Measurements from ENCODE around the gene DBNL.

DBNL gene

GRCh38 chr7:44078521-44078920 lies 34.0 kb downstream of the DBNL start:
- DNase-seq: no peak

- no peak for DNase-seq
Measured at GRCh38 chr7:44079331-44080021, 35.0 kb downstream of the DBNL start.

GRCh38 chr7:44080118-44080517 lies 35.6 kb downstream of the DBNL start:
- no peak for DNase-seq

DNA sequence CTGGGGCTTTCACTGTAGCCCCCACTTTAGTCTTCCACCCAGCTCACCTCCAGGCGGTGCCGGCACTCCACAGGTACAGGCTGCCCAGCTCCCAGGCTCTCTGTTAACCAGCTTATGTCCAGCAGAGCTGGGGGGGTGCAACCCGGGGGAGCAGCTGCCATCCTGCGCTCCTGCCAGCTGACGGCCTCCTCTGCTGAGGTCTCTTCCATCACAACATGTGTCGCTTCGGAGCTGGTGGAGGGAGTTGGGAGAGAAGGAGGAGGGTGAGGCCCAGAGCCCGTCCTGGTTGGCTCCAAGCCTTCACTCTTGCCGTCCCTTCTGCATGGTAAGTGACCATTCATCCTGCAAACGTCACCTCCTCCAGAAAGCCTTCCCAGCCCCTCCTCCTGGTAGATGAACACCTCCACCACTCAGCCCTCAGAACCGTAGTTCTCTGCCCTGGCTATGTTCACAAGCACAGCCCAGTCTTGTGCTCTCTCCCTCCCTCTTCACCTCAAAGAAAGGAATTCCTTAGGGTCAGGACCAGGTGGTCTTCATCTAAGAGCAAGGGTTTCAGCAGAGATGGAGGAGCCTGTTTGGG lies 36.3 kb downstream of the DBNL start:
- no peak for DNase-seq

DNA sequence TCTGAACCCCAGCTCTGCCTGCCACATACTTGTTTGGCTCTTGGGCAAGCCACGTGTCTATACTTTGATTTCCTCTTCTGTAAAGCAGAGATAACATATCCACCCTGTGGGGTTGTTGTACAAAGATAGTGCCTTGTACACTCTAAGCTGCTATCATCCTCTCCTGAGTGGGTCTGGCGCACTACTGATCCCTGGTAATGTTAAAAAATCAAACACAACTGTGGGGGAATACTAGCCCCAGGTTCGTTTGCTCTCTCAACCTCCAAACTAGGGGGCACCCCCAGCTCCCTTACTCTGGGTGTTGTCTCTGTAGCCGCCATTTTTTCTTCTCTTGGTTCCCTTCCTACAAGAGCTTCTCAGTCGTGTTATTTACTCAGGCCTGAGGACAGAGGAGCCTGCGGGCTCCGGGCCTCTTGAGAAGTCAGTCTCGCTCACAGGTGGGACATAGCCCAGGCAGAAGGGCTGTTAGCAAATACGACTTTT lies 36.8 kb downstream of the DBNL start:
- DNase-seq: no peak

- DNase-seq: peak; percentile 100
Measured at GRCh38 chr7:44082541-44083207, 38.2 kb downstream of the DBNL start.

DNA sequence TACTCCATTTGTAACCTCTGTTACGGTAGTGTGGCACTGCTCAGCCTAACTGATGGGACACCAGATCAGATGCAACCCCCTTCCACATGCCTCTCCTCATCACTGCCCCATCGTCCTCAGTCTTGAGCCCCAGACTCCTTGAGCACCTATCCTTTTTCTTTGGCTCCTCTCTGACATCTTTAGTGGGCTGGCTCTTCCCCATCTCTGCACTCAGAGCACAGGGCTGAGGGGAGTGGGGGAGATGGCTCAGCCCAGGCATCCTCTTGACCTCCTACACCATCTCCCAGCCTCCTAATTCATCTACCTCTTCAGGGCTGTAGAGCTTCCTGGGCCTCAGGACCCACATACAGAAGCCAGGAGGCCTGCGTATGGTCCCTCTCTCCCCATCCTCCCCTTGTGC lies 39.3 kb downstream of the DBNL start:
- DNase-seq: no peak

GRCh38 chr7:44084701-44085100 lies 40.2 kb downstream of the DBNL start:
- no peak for DNase-seq

DNA sequence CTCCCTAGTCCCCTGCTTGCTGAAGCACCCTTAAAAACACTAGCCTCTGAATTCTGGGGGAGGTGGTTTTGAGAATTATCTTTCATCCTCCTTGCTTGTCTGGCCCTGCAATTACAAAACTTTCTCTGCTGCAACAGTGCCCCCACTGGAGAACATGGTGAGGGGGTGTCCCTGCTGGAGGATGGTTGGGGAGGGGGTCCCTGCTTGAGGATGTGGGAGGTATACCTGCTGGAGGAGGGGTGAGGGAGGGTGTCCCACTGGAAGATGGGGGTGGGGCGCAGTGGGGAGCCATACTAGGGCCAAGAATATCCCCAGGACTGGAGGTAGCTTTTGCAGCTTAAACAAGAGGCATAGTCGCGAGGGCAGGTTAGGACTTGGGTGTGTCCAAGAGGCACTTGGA lies 41.0 kb downstream of the DBNL start:
- no peak for DNase-seq

GRCh38 chr7:44086627-44087026 lies 42.1 kb downstream of the DBNL start:
- no peak for DNase-seq

GRCh38 chr7:44087911-44088838 lies 43.7 kb downstream of the DBNL start:
- no peak for DNase-seq

DNA sequence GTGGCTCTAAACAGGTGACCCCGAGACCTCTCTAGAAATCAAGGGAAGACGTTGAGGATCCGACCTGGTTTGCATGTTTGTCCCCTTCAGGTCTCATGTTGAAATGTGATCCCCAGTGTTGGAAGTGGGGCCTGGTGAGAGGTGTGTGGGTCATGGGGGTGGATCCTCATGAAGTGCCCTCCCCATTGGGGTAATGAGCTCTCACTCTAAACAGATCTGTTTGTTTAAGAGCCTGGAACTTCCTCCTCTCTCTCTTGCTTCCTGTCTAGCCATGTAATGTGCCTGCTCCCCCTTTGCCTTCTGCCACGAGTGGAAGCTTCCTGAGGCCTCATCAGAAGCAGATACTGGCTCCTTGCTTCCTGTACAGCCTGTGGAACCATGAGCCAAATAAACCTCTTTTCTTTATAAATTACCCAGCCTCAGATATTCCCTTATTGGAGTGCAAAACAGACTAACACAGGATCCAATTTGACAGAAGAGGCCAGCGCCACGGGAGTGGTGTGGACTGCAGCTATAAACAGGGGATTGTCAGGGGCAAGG lies 48.7 kb downstream of the DBNL start:
- no peak for DNase-seq

GRCh38 chr7:44094365-44094764 lies 49.9 kb downstream of the DBNL start:
- DNase-seq: no peak

GRCh38 chr7:44094883-44095592 lies 50.5 kb downstream of the DBNL start:
- DNase-seq: no peak

DNA sequence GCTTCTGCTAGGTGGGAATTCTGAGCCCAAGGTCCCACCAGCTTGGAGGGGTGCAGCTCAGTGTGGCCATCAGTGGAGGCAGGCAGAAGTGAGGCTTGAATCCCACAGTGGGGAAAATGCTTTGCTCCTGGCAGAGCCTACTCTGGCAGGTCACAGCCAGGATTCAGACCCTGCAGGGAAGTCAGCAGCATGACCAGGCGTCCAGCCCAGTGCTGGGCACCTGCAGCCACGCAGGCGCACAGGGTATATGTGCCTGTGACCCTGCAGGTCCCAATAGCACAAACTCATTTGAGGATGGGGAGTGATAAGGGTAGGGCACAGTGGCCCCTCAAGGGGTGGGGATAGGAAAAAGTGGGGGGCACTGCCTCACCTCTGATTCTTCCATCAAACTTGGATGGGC lies 51.3 kb downstream of the DBNL start:
- no peak for DNase-seq

DNA sequence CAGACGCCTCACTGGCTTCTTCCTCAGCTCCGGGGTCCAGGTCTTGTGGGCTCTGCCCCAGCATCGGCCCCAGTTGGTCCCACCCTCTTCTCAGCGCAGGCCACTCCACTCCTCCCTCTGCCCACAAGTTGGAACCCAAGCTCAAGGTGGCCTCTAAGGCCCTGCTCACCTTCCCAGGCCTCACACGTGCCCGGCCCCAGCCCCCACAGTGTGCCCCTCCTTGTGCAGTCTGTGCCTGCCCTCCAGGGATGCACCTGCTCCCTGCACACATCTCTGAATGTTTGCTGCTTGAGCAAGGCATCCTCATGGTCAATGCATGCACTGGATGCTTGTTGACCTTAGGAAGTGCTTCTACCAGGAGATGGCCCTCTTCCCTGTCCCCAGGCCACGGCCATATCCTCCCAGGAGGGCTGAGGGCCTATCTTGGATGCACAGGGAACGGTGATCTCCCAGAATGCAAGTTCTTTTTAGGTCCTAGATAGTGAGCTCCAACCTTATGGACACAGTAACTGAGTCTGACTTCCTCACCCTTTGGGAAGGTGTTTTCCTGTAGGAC lies 51.9 kb downstream of the DBNL start:
- DNase-seq: no peak

DNA sequence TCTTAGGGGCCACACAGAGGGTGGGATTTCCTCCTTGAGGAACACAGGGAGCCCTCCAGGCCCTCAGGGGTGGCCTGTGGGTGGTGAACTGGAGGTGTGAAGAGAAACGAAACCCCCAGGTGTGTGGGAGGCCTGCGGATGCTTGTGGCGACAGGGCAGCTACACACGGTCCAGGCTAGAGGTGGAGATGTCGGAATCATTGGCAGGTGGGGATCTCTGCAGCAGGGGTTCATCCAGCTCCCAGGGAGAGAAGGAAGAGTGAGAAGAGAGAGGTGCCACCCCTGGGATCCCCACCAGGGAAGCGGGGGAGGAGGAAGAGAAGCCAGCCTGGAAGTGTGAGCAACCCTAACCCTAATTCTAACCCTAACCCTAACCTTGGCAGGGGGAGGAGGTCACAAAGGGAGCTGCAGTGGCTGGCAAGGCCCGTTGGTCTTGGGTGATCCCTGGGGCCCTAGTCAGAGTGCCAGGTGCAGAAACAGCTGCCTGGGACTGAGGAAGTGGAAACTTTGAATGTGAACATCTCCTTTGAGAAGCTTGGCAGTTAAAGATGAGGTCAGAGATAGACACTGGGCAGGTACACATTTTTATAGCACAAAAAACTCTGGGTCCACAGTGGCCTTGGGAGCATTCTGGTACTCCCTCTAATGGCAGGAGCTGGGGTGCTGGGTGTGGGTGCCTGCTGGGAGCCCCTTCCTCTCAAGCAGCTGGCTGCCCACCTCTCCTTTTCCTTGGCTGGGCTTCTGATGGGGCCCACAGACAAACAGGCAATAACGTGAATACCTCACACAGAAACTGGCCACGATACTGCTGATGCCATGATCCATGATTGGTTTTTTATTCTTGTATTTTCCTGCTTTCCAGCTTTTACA lies 52.8 kb downstream of the DBNL start:
- DNase-seq: peak; percentile 43

DNA sequence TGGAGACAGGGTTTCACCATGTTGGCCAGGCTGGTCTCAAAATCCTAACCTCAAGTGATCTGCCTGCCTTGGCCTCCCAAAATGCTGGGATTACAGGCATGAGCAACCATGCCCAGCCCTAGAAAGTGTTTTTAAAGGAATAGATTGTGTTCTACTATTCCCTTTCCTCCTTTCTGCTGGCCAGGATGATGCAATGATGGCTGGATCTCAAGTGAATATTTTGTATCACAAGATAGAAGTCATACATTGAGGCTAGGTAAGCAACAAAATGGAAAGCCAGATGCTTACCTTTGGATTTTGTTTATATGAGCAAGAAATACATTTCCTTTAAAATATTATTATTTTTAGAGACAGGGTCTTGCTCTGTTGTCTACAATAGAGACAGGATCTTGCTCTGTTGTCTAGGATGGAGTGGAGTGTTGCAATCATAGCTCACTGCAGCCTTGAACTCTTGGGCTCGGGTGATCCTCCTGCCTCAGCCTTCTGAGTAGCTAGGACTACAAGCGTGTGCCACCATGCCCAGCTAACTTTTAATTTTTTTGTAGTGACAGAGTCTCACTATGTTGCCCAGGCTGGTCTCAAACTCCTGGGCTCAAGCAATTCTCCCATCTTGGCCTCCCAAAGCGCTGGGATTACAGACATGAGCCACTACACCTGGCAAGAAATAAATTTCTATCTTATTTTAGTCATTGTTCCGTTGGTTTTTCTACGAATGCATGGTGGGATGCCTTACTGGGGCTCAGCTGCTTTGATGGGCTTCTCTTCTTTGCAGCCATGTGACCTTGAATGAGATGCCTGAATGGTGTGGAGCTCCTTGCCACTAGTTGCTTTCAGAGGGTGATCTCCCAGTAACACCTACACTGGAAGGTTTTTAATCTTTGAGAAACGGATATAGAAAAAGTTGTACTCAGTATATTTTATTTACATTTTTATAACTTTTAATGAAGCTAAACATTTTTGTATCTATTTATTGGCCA lies 53.9 kb downstream of the DBNL start:
- no peak for DNase-seq

DNA sequence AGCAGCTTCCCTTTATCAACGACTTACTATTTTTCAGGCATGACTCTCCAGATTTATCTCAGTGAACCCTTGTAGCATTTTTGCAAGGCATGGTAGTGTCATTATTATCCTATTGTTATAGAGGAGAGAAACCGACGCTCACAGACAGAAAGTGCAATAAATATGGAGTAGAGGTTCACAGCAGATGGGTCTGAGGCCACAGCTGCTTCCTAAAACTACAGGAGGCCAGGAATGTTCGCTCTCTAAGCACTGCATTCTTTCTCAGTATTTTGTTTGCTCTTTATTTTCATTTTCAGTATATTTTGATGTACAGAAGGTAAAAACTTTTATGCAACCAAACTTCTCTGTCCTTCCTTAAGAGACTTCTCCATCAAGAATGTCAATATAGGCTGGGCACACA lies 55.2 kb downstream of the DBNL start:
- DNase-seq: no peak

Data from CD4-positive, alpha-beta T cell treated with Interleukin-15 for 1 hour (primary cell).